HCT116 (cell line): Measurements from ENCODE around the gene PLK5. TPM values are rescaled to one million over a fixed set of nuclear protein-coding genes. Genes with fewer than 3 reads are reported as not detected.

Source experiments
- ATAC-seq: fragments of 200-7000 bp; cut with Tn5 transposase; 2 replicates; pipeline ENCODE4 v1.9.1; 2020; ENCODE audit warnings: mild to moderate bottlenecking, moderate library complexity
- BruUV-seq: library from RNA; stranded (reverse); fragments of 400-500 nt; replicated peaks from 2 replicates; lab custom pipeline; 2021; lab: Mats Ljungman, UMichigan
- CTCF ChIA-PET: fragments of 300-600 bp; sonication (Branson Sonifier 250); formaldehyde crosslinking; loops from one replicate; lab custom pipeline; 2021; ENCODE audit warnings: antibody characterized with exemption; lab: Charles Lee
- POLR2A ChIA-PET: fragments of 300-600, 350-600 bp; sonication (Branson Sonifier 250); formaldehyde crosslinking; loops from one replicate; lab custom pipeline; 2021; ENCODE audit warnings: antibody characterized with exemption; lab: Charles Lee
- RAD21 ChIA-PET, 2 experiments: fragments of 300-600 bp; sonication (Branson Sonifier 250); formaldehyde crosslinking; loops; one replicate each; lab custom pipeline; 2023; ENCODE audit warnings: low total read pairs in 2 of 2; ENCODE audit not compliant: uncharacterized antibody in 2 of 2, unreplicated experiment in 2 of 2, low non-redundant PET in 1 of 2; lab: Charles Lee
- DNase-seq: peaks from one replicate; pipeline ENCODE4 v3.0.0-alpha.2; 2010; ENCODE audit warnings: low read depth, low spot score
- H2AFZ ChIP-seq: fragments of 200-600 bp; shearing (Covaris generic), sonication (generic); 2 replicates; pipeline ENCODE4 v1.6.1; 2017; ENCODE audit warnings: low read depth, mixed run types, mixed read lengths, antibody characterized with exemption, low read length; ENCODE audit not compliant: poor library complexity, severe bottlenecking
- H3K27ac ChIP-seq: 2 replicates; pipeline ENCODE4 v1.5.1; 2012; ENCODE audit warnings: low read depth, low read length
- H3K27me3 ChIP-seq: fragments of 200-600 bp; sonication (generic); 2 replicates; pipeline ENCODE4 v1.6.1; 2016; ENCODE audit warnings: mixed run types, low read length, mixed read lengths; ENCODE audit not compliant: insufficient read depth
- H3K36me3 ChIP-seq, 2 experiments: fragments of 200-500 bp in 1 of 2; fragments of 200-600 bp in 1 of 2; sonication (Bioruptor generic) in 1 of 2; sonication (generic) in 1 of 2; 2 replicates each; pipeline versions ENCODE4 v1.5.1 to v1.6.1; 2014 to 2016; ENCODE audit warnings: low read length in 2 of 2, inconsistent platforms in 1 of 2, mixed read lengths in 1 of 2, mixed run types in 1 of 2; ENCODE audit not compliant: insufficient read depth in 2 of 2, control insufficient read depth in 1 of 2
- H3K4me1 ChIP-seq, 2 experiments: fragments of 200-600 bp in 1 of 2; sonication (generic) in 1 of 2; 2 replicates each; pipeline versions ENCODE4 v1.5.1 to v1.6.1; 2012 to 2017; ENCODE audit warnings: low read length in 2 of 2, inconsistent platforms in 1 of 2, mild to moderate bottlenecking in 1 of 2, mixed read lengths in 1 of 2, mixed run types in 1 of 2, moderate library complexity in 1 of 2; ENCODE audit not compliant: insufficient read depth in 2 of 2, control insufficient read depth in 1 of 2
- H3K4me2 ChIP-seq: fragments of 200-600 bp; sonication (generic); 2 replicates; pipeline ENCODE4 v1.6.1; 2017; ENCODE audit warnings: mixed run types, low read length, mixed read lengths
- H3K4me3 ChIP-seq, 2 experiments: fragments of 200-600 bp in 1 of 2; sonication (generic) in 1 of 2; replicated peaks in 1 of 2; 2 replicates each; pipeline ENCODE4 v1.5.1; 2011 to 2016; ENCODE audit warnings: low read length in 2 of 2, control low read depth in 1 of 2, low read depth in 1 of 2, mild to moderate bottlenecking in 1 of 2, mixed read lengths in 1 of 2, mixed run types in 1 of 2
- H3K79me2 ChIP-seq: fragments of 200-600 bp; sonication (generic); 2 replicates; pipeline ENCODE4 v1.6.1; 2017; ENCODE audit warnings: mild to moderate bottlenecking, mixed run types, low read length, moderate library complexity, mixed read lengths; ENCODE audit not compliant: insufficient read depth
- H3K9ac ChIP-seq: fragments of 200-600 bp; sonication (generic); 2 replicates; pipeline ENCODE4 v1.6.1; 2016; ENCODE audit warnings: low read length, mixed read lengths
- H3K9me2 ChIP-seq: fragments of 200-600 bp; sonication (generic), shearing (Covaris generic); 2 replicates; pipeline ENCODE4 v1.6.1; 2017; ENCODE audit warnings: mixed run types, mild to moderate bottlenecking, moderate library complexity; ENCODE audit not compliant: insufficient read depth
- H3K9me3 ChIP-seq, 2 experiments: fragments of 200-500 bp in 1 of 2; fragments of 200-600 bp in 1 of 2; sonication (Bioruptor generic) in 1 of 2; sonication (generic) in 1 of 2; 2 replicates each; pipeline ENCODE4 v1.6.1; 2014 to 2017; ENCODE audit warnings: low read length in 2 of 2, mixed read lengths in 2 of 2, inconsistent platforms in 1 of 2, low read depth in 1 of 2, mild to moderate bottlenecking in 1 of 2, mixed run types in 1 of 2, moderate library complexity in 1 of 2; ENCODE audit not compliant: control insufficient read depth in 1 of 2, insufficient read depth in 1 of 2
- H4K20me1 ChIP-seq: fragments of 200-600 bp; sonication (generic), shearing (Covaris generic); 2 replicates; pipeline ENCODE4 v1.6.1; 2017; ENCODE audit warnings: mixed run types, mild to moderate bottlenecking, moderate library complexity; ENCODE audit not compliant: insufficient read depth
- CBX3 ChIP-seq: IDR thresholded peaks from 2 replicates; pipeline ENCODE4 v1.6.1; 2012; ENCODE audit warnings: low read depth
- EGR1 ChIP-seq: IDR thresholded peaks from 2 replicates; pipeline ENCODE4 v1.6.1; 2012; ENCODE audit warnings: low read depth
- EZH2 ChIP-seq: fragments of 200-600 bp; sonication (generic); IDR thresholded peaks from 2 replicates; pipeline ENCODE4 v1.6.1; 2017; ENCODE audit warnings: antibody characterized with exemption, mixed run types
- JUND ChIP-seq: IDR thresholded peaks from 2 replicates; pipeline ENCODE4 v1.6.1; 2012
- POLR2A ChIP-seq: IDR thresholded peaks from 2 replicates; pipeline ENCODE4 v1.7.0; 2011; ENCODE audit warnings: borderline replicate concordance; ENCODE audit not compliant: insufficient read depth, insufficient read length; ENCODE audit errors: extremely low read depth
- POLR2AphosphoS5 ChIP-seq: IDR thresholded peaks from 2 replicates; pipeline ENCODE4 v1.6.1; 2011; ENCODE audit warnings: mild to moderate bottlenecking, low read depth, low read length, moderate library complexity
- SRF ChIP-seq: IDR thresholded peaks from 2 replicates; pipeline ENCODE4 v1.6.1; 2012; ENCODE audit warnings: low read depth
- TCF7L2 ChIP-seq: IDR thresholded peaks from 2 replicates; pipeline ENCODE4 v1.7.0; 2011; ENCODE audit warnings: borderline replicate concordance, inconsistent platforms; ENCODE audit not compliant: insufficient read depth, insufficient read length; ENCODE audit errors: extremely low read depth
- YY1 ChIP-seq: IDR thresholded peaks from 2 replicates; pipeline ENCODE4 v1.6.1; 2011; ENCODE audit warnings: low read length, low read depth, moderate library complexity, mild to moderate bottlenecking; ENCODE audit not compliant: insufficient replicate concordance; ENCODE audit errors: extremely low read depth
- intact Hi-C: fragments of 100-400 bp; cut with micrococcal nuclease; formaldehyde crosslinking; loops from 2 replicates; pipeline ENCODE4 v1.10.0; 2022
- total RNA-seq: library from RNA; stranded (reverse); gene quantifications from one replicate; pipeline ENCODE4 v1.2.1, GENCODE V29; 2021; ENCODE audit not compliant: unreplicated experiment
- TF ChIP-seq, protein P1 (sequence below): IDR thresholded peaks from 2 replicates; pipeline ENCODE4 v1.6.1; 2012
- TF ChIP-seq, protein P2 (sequence below): IDR thresholded peaks from 2 replicates; pipeline ENCODE4 v1.6.1; 2011; ENCODE audit warnings: mild to moderate bottlenecking, low read length, moderate library complexity; ENCODE audit not compliant: insufficient replicate concordance; ENCODE audit errors: extremely low read depth

The PLK5 gene
- total RNA-seq, 1 experiment from 2014 or later, result not detected

DNA sequence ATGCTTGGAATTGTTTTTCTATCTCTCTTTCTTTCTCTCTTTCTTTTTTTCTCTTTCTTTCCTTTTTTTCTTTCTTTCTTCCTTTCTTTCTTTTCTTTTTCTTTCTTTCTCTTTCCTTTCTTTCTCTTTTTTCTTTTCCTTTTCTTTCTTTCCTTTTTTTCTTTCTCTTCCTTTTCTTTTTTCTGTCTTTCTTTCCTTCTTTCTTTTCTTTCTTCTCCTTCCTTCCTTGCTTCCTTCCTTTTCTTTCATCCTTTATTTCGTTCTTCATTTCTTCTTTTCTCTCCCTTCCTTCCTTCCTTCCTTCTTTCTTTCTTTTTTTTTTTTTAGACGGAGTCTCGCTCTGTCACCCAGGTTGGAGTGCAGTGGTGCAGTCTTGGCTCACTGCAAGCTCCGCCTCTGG is 46.1 kb downstream of the PLK5 start:
- TF ChIP-seq EZH2 (no peak), POLR2AphosphoS5 (no peak), SRF (no peak), POLR2A (no peak), CBX3 (no peak), YY1 (no peak), EGR1 (no peak), JUND (no peak), TCF7L2 (no peak)
- TF ChIP-seq, protein P1, sequence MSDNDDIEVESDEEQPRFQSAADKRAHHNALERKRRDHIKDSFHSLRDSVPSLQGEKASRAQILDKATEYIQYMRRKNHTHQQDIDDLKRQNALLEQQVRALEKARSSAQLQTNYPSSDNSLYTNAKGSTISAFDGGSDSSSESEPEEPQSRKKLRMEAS, result no peak
- TF ChIP-seq, protein P2, sequence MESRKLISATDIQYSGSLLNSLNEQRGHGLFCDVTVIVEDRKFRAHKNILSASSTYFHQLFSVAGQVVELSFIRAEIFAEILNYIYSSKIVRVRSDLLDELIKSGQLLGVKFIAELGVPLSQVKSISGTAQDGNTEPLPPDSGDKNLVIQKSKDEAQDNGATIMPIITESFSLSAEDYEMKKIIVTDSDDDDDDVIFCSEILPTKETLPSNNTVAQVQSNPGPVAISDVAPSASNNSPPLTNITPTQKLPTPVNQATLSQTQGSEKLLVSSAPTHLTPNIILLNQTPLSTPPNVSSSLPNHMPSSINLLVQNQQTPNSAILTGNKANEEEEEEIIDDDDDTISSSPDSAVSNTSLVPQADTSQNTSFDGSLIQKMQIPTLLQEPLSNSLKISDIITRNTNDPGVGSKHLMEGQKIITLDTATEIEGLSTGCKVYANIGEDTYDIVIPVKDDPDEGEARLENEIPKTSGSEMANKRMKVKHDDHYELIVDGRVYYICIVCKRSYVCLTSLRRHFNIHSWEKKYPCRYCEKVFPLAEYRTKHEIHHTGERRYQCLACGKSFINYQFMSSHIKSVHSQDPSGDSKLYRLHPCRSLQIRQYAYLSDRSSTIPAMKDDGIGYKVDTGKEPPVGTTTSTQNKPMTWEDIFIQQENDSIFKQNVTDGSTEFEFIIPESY, result no peak
- intact Hi-C loops, result no loop called here
- ATAC-seq, result no peak
- ChIA-PET CTCF (no interaction called here), RAD21 (no interaction called here), POLR2A (no interaction called here)
- no peaks in the 10 kb centered on the region for H4K20me1 ChIP-seq
- no peaks in the 10 kb centered on the region for H3K27me3 ChIP-seq
- no peak overlapping the region for H3K27ac ChIP-seq
- H3K79me2 ChIP-seq, result peaks cover 23% of the 10 kb centered on the region
- H3K4me1 ChIP-seq, result peaks cover 13 to 14% of the 10 kb centered on the region in 2 experiments; a peak in 3 of 4 replicates
- H3K9me2 ChIP-seq, result no peaks in the 10 kb centered on the region
- H2AFZ ChIP-seq, result no peak overlapping the region
- DNase-seq, result no peak
- H3K36me3 ChIP-seq, result 0 out of 4 replicates have a peak, but pooled peaks cover 0 to 3% of the 10 kb centered on the region in 2 experiments
- H3K9ac ChIP-seq, result no peak overlapping the region
- H3K9me3 ChIP-seq, result no peaks in the 10 kb centered on the region
- no TSS peak for BruUV-seq
- no peak overlapping the region for H3K4me3 ChIP-seq
- no peak overlapping the region for H3K4me2 ChIP-seq
